IPS-NIHi7 (cell line): ENCODE results near the gene PSMD3.
A peak's percentile ranks its signal among the peaks of the same experiment; 100 is the strongest.

Source experiments
- DNase-seq: peaks from one replicate; pipeline ENCODE4 v3.0.0; 2012; ENCODE audit warnings: mixed read lengths; ENCODE audit errors: extremely low spot score

Gene PSMD3

DNA sequence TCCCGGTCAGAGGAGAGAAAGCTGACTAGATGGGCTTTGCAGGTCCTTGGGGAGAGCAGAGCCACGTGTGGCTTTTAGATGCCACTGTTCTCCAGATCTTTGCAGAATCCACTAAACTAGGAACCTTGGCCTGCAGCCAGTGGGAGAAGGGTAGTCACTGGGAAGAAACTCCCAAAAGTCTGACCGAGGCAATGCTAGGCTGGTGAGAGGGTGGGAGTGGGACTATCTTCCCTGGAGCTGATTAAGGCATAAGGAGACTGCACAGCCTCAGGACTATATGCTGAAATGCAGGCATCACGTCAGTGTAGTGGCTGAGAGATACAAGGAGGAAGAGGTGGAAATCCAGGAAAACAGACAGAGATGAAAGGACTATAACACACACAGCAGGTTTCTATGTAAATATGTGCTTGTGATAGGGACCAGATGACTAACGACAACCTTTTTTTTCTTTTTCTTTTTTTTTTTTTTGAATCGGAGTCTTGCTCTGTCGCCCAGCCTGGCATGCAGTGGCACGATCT, 20.0 kb upstream of the PSMD3 start:
- DNase-seq: no peak

GRCh38 chr17:39962642-39963220, 17.9 kb upstream of the PSMD3 start, which contains the start of gene GSDMA:
Gene GSDMA (plus strand): TSS chr17:39963004. CDS start chr17:39965688, 2,684 bp downstream.
- DNase-seq: no peak

GRCh38 chr17:39963829-39964228, 16.8 kb upstream of the PSMD3 start:
- no peak for DNase-seq

- no peak for DNase-seq
These were observed 15.4 kb upstream of the PSMD3 start for GRCh38 chr17:39965017-39965699.

- DNase-seq: no peak
These were observed 13.8 kb upstream of the PSMD3 start for GRCh38 chr17:39966771-39967170.

- DNase-seq: no peak
These were observed 11.8 kb upstream of the PSMD3 start for GRCh38 chr17:39968761-39969160.

GRCh38 chr17:39969375-39969774, 11.2 kb upstream of the PSMD3 start:
- DNase-seq: no peak

- DNase-seq: no peak
These were observed 10.4 kb upstream of the PSMD3 start for GRCh38 chr17:39970157-39970692.

DNA sequence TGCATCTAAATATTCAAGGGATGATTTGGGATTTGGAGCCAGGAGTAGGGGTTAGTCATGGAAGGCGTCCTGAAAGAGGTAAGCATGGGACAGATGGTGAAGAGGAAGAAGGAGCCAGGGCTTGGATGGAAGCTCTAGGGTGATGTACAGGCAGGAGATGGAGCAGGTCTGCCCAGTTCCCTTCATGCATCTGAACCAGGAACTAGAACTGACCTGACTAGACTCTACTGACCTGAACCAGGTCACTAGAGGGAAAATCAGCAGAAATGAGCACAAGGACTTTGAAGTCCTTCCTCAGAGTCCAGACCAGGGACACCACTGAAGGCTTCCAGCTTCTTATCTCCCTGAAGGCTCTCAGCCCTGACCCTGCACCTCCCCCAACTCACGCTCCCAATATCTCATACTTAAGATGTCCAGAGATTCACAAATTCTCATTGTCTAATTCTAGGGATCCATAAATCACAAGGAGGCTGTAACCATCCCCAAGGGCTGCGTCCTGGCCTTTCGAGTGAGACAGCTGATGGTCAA, 9.5 kb upstream of the PSMD3 start:
- DNase-seq: no peak

GRCh38 chr17:39972271-39972670, 8.3 kb upstream of the PSMD3 start:
- no peak for DNase-seq

GRCh38 chr17:39973496-39973895, 7.1 kb upstream of the PSMD3 start:
- DNase-seq: no peak

GRCh38 chr17:39974433-39974832, 6.2 kb upstream of the PSMD3 start:
- no peak for DNase-seq

DNA sequence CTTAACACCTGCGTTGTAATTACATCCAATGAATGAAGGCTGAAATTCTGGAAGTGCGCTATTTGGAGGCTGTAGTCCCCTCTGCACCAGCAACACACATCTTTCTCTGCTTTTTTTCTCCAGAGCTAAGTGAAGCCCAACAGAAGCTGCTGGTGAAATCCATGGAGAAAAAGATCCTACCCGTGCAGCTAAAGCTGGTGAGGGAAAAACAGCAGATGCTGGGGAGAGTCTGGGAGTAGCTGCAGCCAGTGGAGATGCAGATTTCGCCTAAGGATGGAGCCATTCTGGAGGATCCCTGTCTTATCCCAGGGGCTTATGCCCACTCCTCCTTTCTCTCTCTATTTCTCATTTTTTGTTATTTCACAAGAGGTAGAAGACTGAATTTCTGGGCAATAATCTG, 4.8 kb upstream of the PSMD3 start:
- DNase-seq: no peak

- no peak for DNase-seq
These were observed 1.5 kb upstream of the PSMD3 start for GRCh38 chr17:39979016-39979670.

- peak; percentile 45 for DNase-seq
These were observed 685 bp upstream of the PSMD3 start for GRCh38 chr17:39979893-39980350.

DNA sequence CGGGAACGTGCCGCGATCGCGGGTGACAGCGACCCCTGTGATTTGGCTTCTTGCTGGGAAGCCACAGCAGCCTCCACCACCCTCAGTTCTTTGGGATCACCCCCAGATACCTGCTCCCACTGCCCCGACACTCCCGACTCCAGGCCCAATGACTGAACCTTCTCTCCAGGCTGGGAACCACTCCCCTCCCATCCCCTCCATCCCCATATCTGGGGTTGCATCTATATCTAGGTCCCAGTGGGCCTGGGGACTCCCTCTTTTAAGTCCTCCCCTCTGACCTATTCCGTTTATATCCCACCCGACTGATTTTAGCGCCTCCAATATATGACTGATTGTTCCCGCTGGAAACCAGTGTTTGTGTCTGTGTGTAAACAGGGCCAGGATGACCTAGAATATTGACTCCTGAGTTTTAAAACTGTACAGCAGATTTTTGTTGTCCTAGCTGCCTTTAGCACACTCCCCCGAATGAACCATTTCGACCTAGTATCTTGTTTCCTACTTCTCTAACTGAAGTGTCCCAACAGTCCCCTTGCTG, 667 bp downstream of the PSMD3 start:
- no peak for DNase-seq

DNA sequence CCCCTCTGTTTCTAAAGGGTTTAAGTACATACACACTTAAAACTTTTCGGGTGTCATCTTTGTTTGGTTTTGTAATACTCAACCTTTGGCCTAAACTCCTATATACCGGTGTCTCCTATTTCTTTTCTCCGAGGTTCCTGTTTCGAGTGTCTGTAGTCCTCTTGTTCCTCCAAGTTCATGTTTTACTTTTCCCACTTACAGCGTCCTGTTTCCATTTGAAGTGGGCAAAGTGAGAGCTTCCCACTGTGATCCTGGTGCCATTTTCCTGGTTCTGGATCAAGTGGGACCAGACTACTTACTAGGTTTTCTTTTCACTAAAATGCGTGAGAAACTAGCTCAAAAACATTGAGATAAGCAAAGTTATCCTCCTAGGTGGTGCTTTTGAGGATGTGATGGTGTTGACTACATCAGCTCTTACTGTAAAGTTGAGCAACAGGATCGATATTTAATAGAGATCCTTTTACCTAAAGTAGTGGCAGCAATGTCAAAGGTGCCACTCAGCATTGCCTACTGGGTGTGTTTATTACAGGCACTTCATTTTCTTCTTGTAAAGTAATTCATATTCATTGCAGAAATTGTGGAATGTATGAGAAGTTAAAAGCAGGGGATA, 1.3 kb downstream of the PSMD3 start:
- no peak for DNase-seq

DNA sequence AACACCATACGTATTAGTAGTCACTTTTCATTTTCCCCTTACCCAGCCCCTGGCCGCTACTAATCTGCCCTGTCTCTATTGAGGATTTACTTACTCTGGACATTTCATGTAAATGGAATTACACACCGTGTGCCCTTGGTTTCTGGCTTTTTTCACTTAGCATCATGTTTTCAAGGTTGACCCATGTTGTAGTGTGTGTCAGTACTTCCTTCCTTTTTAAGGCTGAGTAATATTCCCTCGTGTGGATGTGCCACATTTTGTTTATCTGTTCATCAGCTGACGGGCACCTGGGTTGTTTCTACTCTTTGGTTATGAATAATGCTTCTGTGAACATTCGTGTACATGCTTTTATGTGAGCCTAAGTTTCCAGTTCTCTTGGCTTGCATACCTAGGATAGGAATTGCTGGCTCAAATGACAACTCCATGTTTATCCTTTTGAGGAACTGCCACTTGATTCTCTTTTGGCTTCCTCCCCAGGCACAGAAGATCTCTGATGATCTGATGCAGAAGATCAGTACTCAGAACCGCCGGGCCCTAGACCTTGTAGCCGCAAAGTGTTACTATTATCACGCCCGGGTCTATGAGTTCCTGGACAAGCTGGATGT, 7.7 kb downstream of the PSMD3 start:
- no peak for DNase-seq

DNA sequence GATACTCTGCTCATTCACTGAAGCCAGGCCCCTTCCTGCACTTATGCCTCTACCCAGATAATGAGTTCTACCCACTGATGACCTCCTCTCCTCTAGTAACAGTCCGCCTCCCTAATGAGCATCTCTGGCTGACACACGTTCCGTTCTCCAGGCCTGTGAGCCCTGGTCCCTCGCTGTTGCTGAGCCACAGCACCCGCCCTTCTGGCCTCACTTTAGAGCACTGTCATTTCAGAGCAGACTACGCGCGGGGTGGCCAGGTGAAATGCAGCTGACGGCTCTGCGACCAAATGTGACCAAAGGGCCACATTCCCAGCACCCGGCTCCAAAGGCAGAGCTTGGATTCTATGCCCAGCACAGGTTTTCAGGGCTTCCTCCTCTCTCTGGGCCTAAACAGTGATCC, 13.8 kb downstream of the PSMD3 start:
- DNase-seq: no peak

DNA sequence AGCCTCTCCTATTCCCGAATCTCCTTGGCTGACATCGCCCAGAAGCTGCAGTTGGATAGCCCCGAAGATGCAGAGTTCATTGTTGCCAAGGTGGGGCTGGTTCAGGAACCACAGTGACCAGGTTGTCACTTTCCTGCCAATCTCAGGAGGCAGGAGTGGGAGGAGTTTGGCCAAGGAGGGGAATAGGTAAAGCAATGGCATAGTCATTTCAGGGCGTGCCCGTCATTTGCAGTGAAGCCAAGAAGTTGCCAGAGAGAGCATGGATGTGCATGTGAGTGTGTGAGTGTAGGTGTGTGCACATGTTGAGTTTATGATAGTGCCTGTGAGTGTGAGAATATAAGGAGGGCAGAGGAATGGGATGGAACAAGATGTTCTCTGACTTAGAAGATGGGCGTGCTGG, 14.8 kb downstream of the PSMD3 start:
- no peak for DNase-seq

DNA sequence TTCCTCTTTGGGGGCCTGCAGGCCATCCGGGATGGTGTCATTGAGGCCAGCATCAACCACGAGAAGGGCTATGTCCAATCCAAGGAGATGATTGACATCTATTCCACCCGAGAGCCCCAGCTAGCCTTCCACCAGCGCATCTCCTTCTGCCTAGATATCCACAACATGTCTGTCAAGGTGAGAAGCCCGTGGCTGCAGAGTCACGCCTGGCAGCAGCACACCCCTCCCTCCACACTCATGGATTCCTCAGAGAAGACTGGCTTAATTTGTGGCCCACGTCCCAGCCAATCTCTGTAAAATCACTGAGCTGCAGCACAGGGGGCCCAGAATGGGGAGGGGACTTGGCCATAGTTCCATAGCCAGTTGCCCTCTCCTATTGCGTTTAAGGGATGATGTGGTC, 15.6 kb downstream of the PSMD3 start:
- no peak for DNase-seq
